IMR-90 (cell line): Measurements from ENCODE around the gene KLHL14.

ENCODE experiments used
- BHLHE40 ChIP-seq: fragments of 150-350 bp; IDR thresholded peaks from 2 replicates; pipeline ENCODE4 v1.6.1; 2016; ENCODE audit warnings: mild to moderate bottlenecking, low read depth, low read length
- CEBPB ChIP-seq: IDR thresholded peaks from 2 replicates; pipeline ENCODE4 v1.6.1; 2012; ENCODE audit warnings: low read depth, low read length, improper control_type of control experiment
- CHD1 ChIP-seq: IDR thresholded peaks from 2 replicates; pipeline ENCODE4 v1.6.1; 2012; ENCODE audit warnings: low read depth, low read length, improper control_type of control experiment
- FOS ChIP-seq: fragments of 150-350 bp; IDR thresholded peaks from 2 replicates; pipeline ENCODE4 v1.6.1; 2016; ENCODE audit warnings: low read depth, low read length
- MAFK ChIP-seq: IDR thresholded peaks from 2 replicates; pipeline ENCODE4 v1.6.1; 2012; ENCODE audit warnings: low read depth, low read length, improper control_type of control experiment
- MAZ ChIP-seq: IDR thresholded peaks from 2 replicates; pipeline ENCODE4 v1.6.1; 2012; ENCODE audit warnings: low read depth, mild to moderate bottlenecking, low read length, improper control_type of control experiment, moderate library complexity, borderline replicate concordance
- MXI1 ChIP-seq: IDR thresholded peaks from 2 replicates; pipeline ENCODE4 v1.6.1; 2012; ENCODE audit warnings: low read depth, mild to moderate bottlenecking, low read length, moderate library complexity, borderline replicate concordance
- POLR2A ChIP-seq: IDR thresholded peaks from 2 replicates; pipeline ENCODE4 v1.6.1; 2012; ENCODE audit warnings: mild to moderate bottlenecking, low read depth, low read length
- RAD21 ChIP-seq: IDR thresholded peaks from 2 replicates; pipeline ENCODE4 v1.6.1; 2012; ENCODE audit warnings: low read length, improper control_type of control experiment
- RCOR1 ChIP-seq: IDR thresholded peaks from 2 replicates; pipeline ENCODE4 v1.6.1; 2012; ENCODE audit warnings: mild to moderate bottlenecking, low read length, improper control_type of control experiment; ENCODE audit not compliant: insufficient replicate concordance
- RFX5 ChIP-seq: IDR thresholded peaks from 2 replicates; pipeline ENCODE4 v1.8.0; 2012; ENCODE audit warnings: low read depth, mild to moderate bottlenecking, low read length, moderate library complexity
- TF ChIP-seq, protein P1 (sequence below): conservative IDR thresholded peaks from 2 replicates; pipeline ENCODE4 v1.5.1; 2012; ENCODE audit warnings: mild to moderate bottlenecking, low read depth, low read length, improper control_type of control experiment
- TF ChIP-seq, protein P2 (sequence below): fragments of 150-350 bp; IDR thresholded peaks from 2 replicates; pipeline ENCODE4 v1.6.1; 2016; ENCODE audit warnings: low read depth, mild to moderate bottlenecking, low read length, moderate library complexity, borderline replicate concordance
- TF ChIP-seq, protein P3 (sequence below): fragments of 150-350 bp; IDR thresholded peaks from 2 replicates; pipeline ENCODE4 v1.6.1; 2017; ENCODE audit warnings: mild to moderate bottlenecking, antibody characterized with exemption, low read length, low read depth

DNA sequence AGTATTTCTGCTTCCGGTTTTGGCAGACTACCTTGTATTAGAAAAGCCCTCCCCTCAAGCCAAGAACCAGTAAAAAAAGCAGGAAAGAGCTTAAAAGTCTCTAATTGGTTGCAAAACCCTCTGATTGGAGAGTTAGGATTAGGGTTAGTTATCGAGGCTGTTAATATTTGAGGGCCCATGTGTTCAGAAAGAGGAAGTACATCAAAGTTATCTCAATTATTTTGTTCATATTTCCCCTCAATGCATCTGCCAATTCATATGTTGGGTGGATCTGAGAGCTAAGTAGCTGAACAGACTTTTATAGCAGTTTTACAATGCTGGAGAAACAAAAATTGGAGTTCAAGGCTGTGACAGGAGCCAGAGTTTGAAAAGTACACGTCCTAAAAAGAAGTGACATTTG is 43.1 kb upstream of the KLHL14 start:
- TF ChIP-seq, protein P1, sequence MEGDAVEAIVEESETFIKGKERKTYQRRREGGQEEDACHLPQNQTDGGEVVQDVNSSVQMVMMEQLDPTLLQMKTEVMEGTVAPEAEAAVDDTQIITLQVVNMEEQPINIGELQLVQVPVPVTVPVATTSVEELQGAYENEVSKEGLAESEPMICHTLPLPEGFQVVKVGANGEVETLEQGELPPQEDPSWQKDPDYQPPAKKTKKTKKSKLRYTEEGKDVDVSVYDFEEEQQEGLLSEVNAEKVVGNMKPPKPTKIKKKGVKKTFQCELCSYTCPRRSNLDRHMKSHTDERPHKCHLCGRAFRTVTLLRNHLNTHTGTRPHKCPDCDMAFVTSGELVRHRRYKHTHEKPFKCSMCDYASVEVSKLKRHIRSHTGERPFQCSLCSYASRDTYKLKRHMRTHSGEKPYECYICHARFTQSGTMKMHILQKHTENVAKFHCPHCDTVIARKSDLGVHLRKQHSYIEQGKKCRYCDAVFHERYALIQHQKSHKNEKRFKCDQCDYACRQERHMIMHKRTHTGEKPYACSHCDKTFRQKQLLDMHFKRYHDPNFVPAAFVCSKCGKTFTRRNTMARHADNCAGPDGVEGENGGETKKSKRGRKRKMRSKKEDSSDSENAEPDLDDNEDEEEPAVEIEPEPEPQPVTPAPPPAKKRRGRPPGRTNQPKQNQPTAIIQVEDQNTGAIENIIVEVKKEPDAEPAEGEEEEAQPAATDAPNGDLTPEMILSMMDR = no peak
- TF ChIP-seq POLR2A (no peak), CHD1 (no peak), RFX5 (no peak), MXI1 (no peak), RCOR1 (no peak), MAFK (no peak), RAD21 (no peak), CEBPB (no peak), FOS (no peak), BHLHE40 (no peak), MAZ (no peak)
- TF ChIP-seq, protein P2, sequence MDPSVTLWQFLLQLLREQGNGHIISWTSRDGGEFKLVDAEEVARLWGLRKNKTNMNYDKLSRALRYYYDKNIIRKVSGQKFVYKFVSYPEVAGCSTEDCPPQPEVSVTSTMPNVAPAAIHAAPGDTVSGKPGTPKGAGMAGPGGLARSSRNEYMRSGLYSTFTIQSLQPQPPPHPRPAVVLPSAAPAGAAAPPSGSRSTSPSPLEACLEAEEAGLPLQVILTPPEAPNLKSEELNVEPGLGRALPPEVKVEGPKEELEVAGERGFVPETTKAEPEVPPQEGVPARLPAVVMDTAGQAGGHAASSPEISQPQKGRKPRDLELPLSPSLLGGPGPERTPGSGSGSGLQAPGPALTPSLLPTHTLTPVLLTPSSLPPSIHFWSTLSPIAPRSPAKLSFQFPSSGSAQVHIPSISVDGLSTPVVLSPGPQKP = no peak
- TF ChIP-seq, protein P3, sequence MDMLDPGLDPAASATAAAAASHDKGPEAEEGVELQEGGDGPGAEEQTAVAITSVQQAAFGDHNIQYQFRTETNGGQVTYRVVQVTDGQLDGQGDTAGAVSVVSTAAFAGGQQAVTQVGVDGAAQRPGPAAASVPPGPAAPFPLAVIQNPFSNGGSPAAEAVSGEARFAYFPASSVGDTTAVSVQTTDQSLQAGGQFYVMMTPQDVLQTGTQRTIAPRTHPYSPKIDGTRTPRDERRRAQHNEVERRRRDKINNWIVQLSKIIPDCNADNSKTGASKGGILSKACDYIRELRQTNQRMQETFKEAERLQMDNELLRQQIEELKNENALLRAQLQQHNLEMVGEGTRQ = no peak
